Neural cell (in vitro differentiated cells): ENCODE results near the gene MUC6. TPM values are rescaled to one million over a fixed set of nuclear protein-coding genes. Genes with fewer than 3 reads are reported as not detected.

Experiments
- H2AFZ ChIP-seq: fragments of 200-600, 300-800 bp; sonication (generic), shearing (Covaris generic); 2 replicates; pipeline ENCODE4 v1.6.0; 2014; ENCODE audit warnings: low read depth, mild to moderate bottlenecking, antibody characterized with exemption, low read length, moderate library complexity
- H3F3A ChIP-seq: fragments of 200-600 bp; shearing (Covaris generic); 2 replicates; pipeline ENCODE4 v1.6.1; 2016; ENCODE audit warnings: mild to moderate bottlenecking, moderate library complexity, mixed read lengths, antibody characterized with exemption, low read length; ENCODE audit not compliant: insufficient read depth, poor library complexity, severe bottlenecking
- H3K27ac ChIP-seq: fragments of 200-600, 300-800 bp; sonication (generic), shearing (Covaris generic); 2 replicates; pipeline ENCODE4 v1.5.1; 2014; ENCODE audit warnings: mild to moderate bottlenecking, low read length, moderate library complexity
- H3K27me3 ChIP-seq: fragments of 300-800, 200-600 bp; sonication (generic), shearing (Covaris generic); 2 replicates; pipeline ENCODE4 v1.6.0; 2014; ENCODE audit warnings: mild to moderate bottlenecking, low read depth, low read length, moderate library complexity; ENCODE audit not compliant: insufficient read depth
- H3K36me3 ChIP-seq: fragments of 300-800, 200-600 bp; sonication (generic), shearing (Covaris generic); 2 replicates; pipeline ENCODE4 v1.5.1; 2014; ENCODE audit warnings: mild to moderate bottlenecking, antibody characterized with exemption, low read length, moderate library complexity; ENCODE audit not compliant: insufficient read depth
- H3K4me2 ChIP-seq: fragments of 300-800, 200-600 bp; sonication (generic), shearing (Covaris generic); 2 replicates; pipeline ENCODE4 v1.6.0; 2014; ENCODE audit warnings: mild to moderate bottlenecking, low read length
- H3K4me3 ChIP-seq: fragments of 300-800, 200-600 bp; sonication (generic), shearing (Covaris generic); 2 replicates; pipeline ENCODE4 v1.5.1; 2014; ENCODE audit warnings: mild to moderate bottlenecking, low read length, moderate library complexity
- H3K79me2 ChIP-seq: fragments of 200-600 bp; shearing (Covaris generic); replicated peaks from 2 replicates; pipeline ENCODE4 v1.6.0; 2014; ENCODE audit warnings: mild to moderate bottlenecking, low read length, moderate library complexity; ENCODE audit not compliant: insufficient read depth
- H3K9ac ChIP-seq: fragments of 300-800, 200-600 bp; sonication (generic), shearing (Covaris generic); 2 replicates; pipeline ENCODE4 v1.6.1; 2016; ENCODE audit warnings: mild to moderate bottlenecking, low read length, mixed read lengths
- H3K9me2 ChIP-seq: fragments of 200-600 bp; shearing (Covaris generic); 2 replicates; pipeline ENCODE4 v1.6.1; 2016; ENCODE audit warnings: mild to moderate bottlenecking, low read length, mixed read lengths; ENCODE audit not compliant: insufficient read depth
- H3K9me3 ChIP-seq: fragments of 200-600, 300-800 bp; sonication (generic), shearing (Covaris generic); 2 replicates; pipeline ENCODE4 v1.6.1; 2016; ENCODE audit warnings: mild to moderate bottlenecking, mixed run types, low read length, moderate library complexity, mixed read lengths
- H4K20me1 ChIP-seq: fragments of 200-600 bp; shearing (Covaris generic); 2 replicates; pipeline ENCODE4 v1.6.1; 2016; ENCODE audit warnings: mild to moderate bottlenecking, mixed run types; ENCODE audit not compliant: insufficient read depth
- CTCF ChIP-seq: fragments of 450-650 bp; IDR thresholded peaks from 2 replicates; pipeline ENCODE4 v1.5.1; 2014; ENCODE audit warnings: antibody characterized with exemption, mild to moderate bottlenecking, moderate library complexity; ENCODE audit not compliant: poor library complexity, severe bottlenecking
- EP300 ChIP-seq: fragments of 450-650 bp; conservative IDR thresholded peaks from 2 replicates; pipeline ENCODE4 v1.6.1; 2014; ENCODE audit warnings: antibody characterized with exemption, mild to moderate bottlenecking, moderate library complexity; ENCODE audit not compliant: poor library complexity, severe bottlenecking
- EZH2 ChIP-seq: fragments of 200-600, 300-800 bp; shearing (Covaris generic), sonication (generic); IDR thresholded peaks from 2 replicates; pipeline ENCODE4 v1.6.1; 2014; ENCODE audit warnings: antibody characterized with exemption, low read length, borderline replicate concordance, mild to moderate bottlenecking; ENCODE audit not compliant: insufficient read depth, poor library complexity, severe bottlenecking
- MXI1 ChIP-seq: fragments of 450-650 bp; conservative IDR thresholded peaks from 2 replicates; pipeline ENCODE4 v1.6.1; 2014; ENCODE audit warnings: antibody characterized with exemption, mild to moderate bottlenecking; ENCODE audit not compliant: poor library complexity, severe bottlenecking
- POLR2AphosphoS5 ChIP-seq: IDR thresholded peaks from 2 replicates; pipeline ENCODE4 v1.6.1; 2012
- RAD21 ChIP-seq: fragments of 450-650 bp; conservative IDR thresholded peaks from 2 replicates; pipeline ENCODE4 v1.6.1; 2014; ENCODE audit warnings: antibody characterized with exemption, mild to moderate bottlenecking, moderate library complexity
- SMC3 ChIP-seq: fragments of 450-650 bp; conservative IDR thresholded peaks from 2 replicates; pipeline ENCODE4 v1.6.1; 2014; ENCODE audit warnings: antibody characterized with exemption, mild to moderate bottlenecking, moderate library complexity; ENCODE audit not compliant: poor library complexity
- TAF1 ChIP-seq: IDR thresholded peaks from 2 replicates; pipeline ENCODE4 v1.6.1; 2012; ENCODE audit warnings: low read depth
- polyA plus RNA-seq: library from polyadenylated mRNA; depleted of rRNA; stranded (reverse); fragments of >200 nt; gene quantifications from 2 replicates; pipeline ENCODE4 v1.2.3, GENCODE V29; 2014
- TF ChIP-seq, protein P1 (sequence below): IDR thresholded peaks from 2 replicates; pipeline ENCODE4 v1.6.1; 2012; ENCODE audit warnings: borderline replicate concordance

Gene MUC6
- polyA plus RNA-seq, 1 donor from 2014 or later: not detected

GRCh38 chr11:1009371-1009770 lies 27.1 kb downstream of the MUC6 start:
- no peak for TF ChIP-seq TAF1
- TF ChIP-seq MXI1: no peak
- TF ChIP-seq CTCF: no peak
- TF ChIP-seq, protein P1, sequence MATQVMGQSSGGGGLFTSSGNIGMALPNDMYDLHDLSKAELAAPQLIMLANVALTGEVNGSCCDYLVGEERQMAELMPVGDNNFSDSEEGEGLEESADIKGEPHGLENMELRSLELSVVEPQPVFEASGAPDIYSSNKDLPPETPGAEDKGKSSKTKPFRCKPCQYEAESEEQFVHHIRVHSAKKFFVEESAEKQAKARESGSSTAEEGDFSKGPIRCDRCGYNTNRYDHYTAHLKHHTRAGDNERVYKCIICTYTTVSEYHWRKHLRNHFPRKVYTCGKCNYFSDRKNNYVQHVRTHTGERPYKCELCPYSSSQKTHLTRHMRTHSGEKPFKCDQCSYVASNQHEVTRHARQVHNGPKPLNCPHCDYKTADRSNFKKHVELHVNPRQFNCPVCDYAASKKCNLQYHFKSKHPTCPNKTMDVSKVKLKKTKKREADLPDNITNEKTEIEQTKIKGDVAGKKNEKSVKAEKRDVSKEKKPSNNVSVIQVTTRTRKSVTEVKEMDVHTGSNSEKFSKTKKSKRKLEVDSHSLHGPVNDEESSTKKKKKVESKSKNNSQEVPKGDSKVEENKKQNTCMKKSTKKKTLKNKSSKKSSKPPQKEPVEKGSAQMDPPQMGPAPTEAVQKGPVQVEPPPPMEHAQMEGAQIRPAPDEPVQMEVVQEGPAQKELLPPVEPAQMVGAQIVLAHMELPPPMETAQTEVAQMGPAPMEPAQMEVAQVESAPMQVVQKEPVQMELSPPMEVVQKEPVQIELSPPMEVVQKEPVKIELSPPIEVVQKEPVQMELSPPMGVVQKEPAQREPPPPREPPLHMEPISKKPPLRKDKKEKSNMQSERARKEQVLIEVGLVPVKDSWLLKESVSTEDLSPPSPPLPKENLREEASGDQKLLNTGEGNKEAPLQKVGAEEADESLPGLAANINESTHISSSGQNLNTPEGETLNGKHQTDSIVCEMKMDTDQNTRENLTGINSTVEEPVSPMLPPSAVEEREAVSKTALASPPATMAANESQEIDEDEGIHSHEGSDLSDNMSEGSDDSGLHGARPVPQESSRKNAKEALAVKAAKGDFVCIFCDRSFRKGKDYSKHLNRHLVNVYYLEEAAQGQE: no peak
- TF ChIP-seq EP300: no peak
- TF ChIP-seq POLR2AphosphoS5: no peak
- no peak for TF ChIP-seq EZH2
- TF ChIP-seq SMC3: no peak
- no peak for TF ChIP-seq RAD21
- Histone ChIP-seq H3F3A (no peaks in the 10 kb centered on the region), H3K27ac (no peak overlapping the region), H3K9ac (no peak overlapping the region), H3K4me2 (no peak overlapping the region), H3K79me2 (no peaks in the 10 kb centered on the region), H2AFZ (no peak overlapping the region), H3K9me2 (no peaks in the 10 kb centered on the region), H3K27me3 (no peaks in the 10 kb centered on the region), H4K20me1 (no peaks in the 10 kb centered on the region), H3K9me3 (no peaks in the 10 kb centered on the region), H3K4me3 (no peak overlapping the region), H3K36me3 (no peaks in the 10 kb centered on the region)

- Histone ChIP-seq H2AFZ (no peak overlapping the region), H3K9ac (no peak overlapping the region), H3K4me2 (no peak overlapping the region), H3F3A (no peaks in the 10 kb centered on the region), H3K4me3 (no peak overlapping the region), H3K27me3 (no peaks in the 10 kb centered on the region), H3K79me2 (no peaks in the 10 kb centered on the region), H3K36me3 (no peaks in the 10 kb centered on the region), H3K9me2 (no peaks in the 10 kb centered on the region), H3K9me3 (no peaks in the 10 kb centered on the region), H3K27ac (no peak overlapping the region), H4K20me1 (no peaks in the 10 kb centered on the region)
- no peak for TF ChIP-seq EP300
- no peak for TF ChIP-seq EZH2
- TF ChIP-seq MXI1: no peak
- no peak for TF ChIP-seq RAD21
- TF ChIP-seq CTCF: no peak
- TF ChIP-seq SMC3: no peak
- TF ChIP-seq POLR2AphosphoS5: no peak
These were observed 27.7 kb downstream of the MUC6 start for GRCh38 chr11:1008803-1009145.
